Measurements from ENCODE around the gene MPZL2.

Gene MPZL2

GRCh38 chr11:118221419-118221818, 42.7 kb downstream of the MPZL2 start:
- no peak for DNase-seq (ENCODE audit: low read depth in 2 of 2)

GRCh38 chr11:118219732-118220131, 44.4 kb downstream of the MPZL2 start:
- no peak for DNase-seq (ENCODE audit: low read depth in 2 of 2)

- DNase-seq (ENCODE audit: low read depth in 2 of 2): no peak
Measured at GRCh38 chr11:118219244-118219643, 44.9 kb downstream of the MPZL2 start.

GRCh38 chr11:118217575-118217974, 46.5 kb downstream of the MPZL2 start:
- DNase-seq (ENCODE audit: low read depth in 2 of 2): no peak

- no peak for DNase-seq (ENCODE audit: low read depth in 2 of 2)
Measured at GRCh38 chr11:118216621-118217481, 47.2 kb downstream of the MPZL2 start.

GRCh38 chr11:118215765-118216164, 48.3 kb downstream of the MPZL2 start:
- no peak for DNase-seq (ENCODE audit: low read depth in 2 of 2)

- no peak for DNase-seq (ENCODE audit: low read depth in 2 of 2)
Measured at GRCh38 chr11:118215262-118215661, 48.8 kb downstream of the MPZL2 start.

GRCh38 chr11:118214210-118214914, 49.7 kb downstream of the MPZL2 start:
- no peak for DNase-seq (ENCODE audit: low read depth in 2 of 2)

GRCh38 chr11:118213781-118214180, 50.3 kb downstream of the MPZL2 start:
- no peak for DNase-seq (ENCODE audit: low read depth in 2 of 2)

- no peak for DNase-seq (ENCODE audit: low read depth in 2 of 2)
Measured at GRCh38 chr11:118213201-118213600, 50.9 kb downstream of the MPZL2 start.

- DNase-seq (ENCODE audit: low read depth in 2 of 2): no peak
Measured at GRCh38 chr11:118212781-118213191, 51.3 kb downstream of the MPZL2 start.

- no peak for DNase-seq (ENCODE audit: low read depth in 2 of 2)
Measured at GRCh38 chr11:118212131-118212725, 51.9 kb downstream of the MPZL2 start.

- no peak for DNase-seq (ENCODE audit: low read depth in 2 of 2)
Measured at GRCh38 chr11:118211006-118211405, 53.1 kb downstream of the MPZL2 start.

GRCh38 chr11:118210323-118210722, 53.8 kb downstream of the MPZL2 start:
- DNase-seq (ENCODE audit: low read depth in 2 of 2): no peak

- no peak for DNase-seq (ENCODE audit: low read depth in 2 of 2)
Measured at GRCh38 chr11:118209033-118209432, 55.1 kb downstream of the MPZL2 start.

GRCh38 chr11:118207079-118207478, 57.0 kb downstream of the MPZL2 start:
- no peak for DNase-seq (ENCODE audit: low read depth in 2 of 2)

- no peak for DNase-seq (ENCODE audit: low read depth in 2 of 2)
Measured at GRCh38 chr11:118206391-118207031, 57.6 kb downstream of the MPZL2 start.

- no peak for DNase-seq (ENCODE audit: low read depth in 2 of 2)
Measured at GRCh38 chr11:118205606-118206378, 58.3 kb downstream of the MPZL2 start.

Data from stimulated activated CD4-positive, alpha-beta T cell treated with anti-CD3 and anti-CD28 coated beads, Interleukin-12 subunit alpha, Interleukin-12 subunit beta, amount 100 ng/mL, for 24 hours (primary cell).